WTC11 (cell line): Measurements from ENCODE around the gene COPA. TPM values are rescaled to one million over a fixed set of nuclear protein-coding genes. Genes with fewer than 3 reads are reported as not detected.

Source experiments
- ATAC-seq: fragments of 200-7000 bp; cut with Tn5 transposase; 2 replicates; pipeline ENCODE4 v1.10.0; 2021; ENCODE audit warnings: mild to moderate bottlenecking, moderate library complexity
- CTCF ChIA-PET: fragments of 300-600 bp; sonication (Branson Sonifier 250); formaldehyde crosslinking; loops from one replicate; lab custom pipeline; 2021; ENCODE audit warnings: antibody characterized with exemption; lab: Charles Lee
- POLR2A ChIA-PET: fragments of 350-600 bp; sonication (Branson Sonifier 250); formaldehyde crosslinking; loops from one replicate; lab custom pipeline; 2021; ENCODE audit warnings: antibody characterized with exemption; lab: Charles Lee
- DNase-seq: peaks from one replicate; pipeline ENCODE4 v3.0.0; 2021; ENCODE audit warnings: low spot score
- H3K27ac Mint-ChIP-seq: 2 replicates; pipeline ENCODE4 v1.8.0; 2021; ENCODE audit warnings: mixed read lengths
- H3K27me3 Mint-ChIP-seq: 2 replicates; pipeline ENCODE4 v1.8.0; 2021; ENCODE audit warnings: low read depth, mild to moderate bottlenecking, moderate library complexity, mixed read lengths
- H3K36me3 Mint-ChIP-seq: 2 replicates; pipeline ENCODE4 v1.8.0; 2021; ENCODE audit warnings: mixed read lengths
- H3K4me1 Mint-ChIP-seq: 2 replicates; pipeline ENCODE4 v1.8.0; 2022; ENCODE audit warnings: mixed read lengths
- H3K4me3 Mint-ChIP-seq: 2 replicates; pipeline ENCODE4 v1.8.0; 2021; ENCODE audit warnings: mild to moderate bottlenecking, moderate library complexity, mixed read lengths
- H3K9me3 Mint-ChIP-seq: 2 replicates; pipeline ENCODE4 v1.8.0; 2021; ENCODE audit warnings: mixed read lengths
- ATF1 ChIP-seq: sonication (generic); formaldehyde crosslinking; IDR thresholded peaks from 2 replicates; pipeline ENCODE4 v1.8.1; 2023; ENCODE audit warnings: mild to moderate bottlenecking, moderate library complexity, missing genetic modification reagents
- CREB1 ChIP-seq: sonication (generic); formaldehyde crosslinking; IDR thresholded peaks from 2 replicates; pipeline ENCODE4 v1.8.0; 2023; ENCODE audit warnings: mild to moderate bottlenecking, missing genetic modification reagents
- ETV6 ChIP-seq: sonication (generic); formaldehyde crosslinking; IDR thresholded peaks from 2 replicates; pipeline ENCODE4 v1.8.1; 2022; ENCODE audit warnings: mild to moderate bottlenecking, missing genetic modification reagents
- FOXP1 ChIP-seq: sonication (generic); formaldehyde crosslinking; IDR thresholded peaks from 2 replicates; pipeline ENCODE4 v1.8.0; 2022; ENCODE audit warnings: missing genetic modification reagents, mild to moderate bottlenecking, moderate library complexity, borderline replicate concordance
- KAT7 ChIP-seq: sonication (generic); formaldehyde crosslinking; IDR thresholded peaks from 2 replicates; pipeline ENCODE4 v1.8.1; 2023; ENCODE audit warnings: missing genetic modification reagents, mild to moderate bottlenecking, borderline replicate concordance
- ZNF317 ChIP-seq: sonication (generic); formaldehyde crosslinking; IDR thresholded peaks from 2 replicates; pipeline ENCODE4 v1.8.1; 2023; ENCODE audit warnings: low read depth, mild to moderate bottlenecking, moderate library complexity, missing genetic modification reagents, borderline replicate concordance
- ZNF671 ChIP-seq: fragments of 250-450 bp; sonication (Bioruptor Pico); IDR thresholded peaks from 2 replicates; pipeline ENCODE4 v1.8.0; 2021; ENCODE audit warnings: mild to moderate bottlenecking
- total RNA-seq: library from RNA; stranded (reverse); gene quantifications from 3 replicates; pipeline ENCODE4 v1.2.3, GENCODE V29; 2021
- TF ChIP-seq, protein P1 (sequence below): sonication (generic); formaldehyde crosslinking; IDR thresholded peaks from 2 replicates; pipeline ENCODE4 v1.8.0; 2022; ENCODE audit warnings: mild to moderate bottlenecking, missing genetic modification reagents
- TF ChIP-seq, protein P2 (sequence below): fragments of 250-450 bp; sonication (Bioruptor Pico); IDR thresholded peaks from 2 replicates; pipeline ENCODE4 v2.1.2; 2022; ENCODE audit warnings: mild to moderate bottlenecking, moderate library complexity
- TF ChIP-seq, protein P3 (sequence below): sonication (generic); formaldehyde crosslinking; IDR thresholded peaks from 2 replicates; pipeline ENCODE4 v1.8.1; 2023; ENCODE audit warnings: mild to moderate bottlenecking, missing genetic modification reagents, borderline replicate concordance
- TF ChIP-seq, protein P4 (sequence below): fragments of 200-600 bp; IDR thresholded peaks from 2 replicates; pipeline ENCODE4 v1.8.0; 2022; ENCODE audit warnings: antibody characterized with exemption
- TF ChIP-seq, protein P5 (sequence below): sonication (generic); formaldehyde crosslinking; IDR thresholded peaks from 2 replicates; pipeline ENCODE4 v1.8.0; 2023; ENCODE audit warnings: mild to moderate bottlenecking, missing genetic modification reagents
- TF ChIP-seq, protein P6 (sequence below): sonication (generic); formaldehyde crosslinking; IDR thresholded peaks from 2 replicates; pipeline ENCODE4 v1.8.1; 2022; ENCODE audit warnings: missing genetic modification reagents, borderline replicate concordance
- TF ChIP-seq, protein P7 (sequence below): fragments of 250-450 bp; sonication (Bioruptor Pico); IDR thresholded peaks from 2 replicates; pipeline ENCODE4 v1.9.0; 2021; ENCODE audit warnings: mild to moderate bottlenecking

The COPA gene
- total RNA-seq, 1 experiment from 2014 or later = 126 TPM

DNA sequence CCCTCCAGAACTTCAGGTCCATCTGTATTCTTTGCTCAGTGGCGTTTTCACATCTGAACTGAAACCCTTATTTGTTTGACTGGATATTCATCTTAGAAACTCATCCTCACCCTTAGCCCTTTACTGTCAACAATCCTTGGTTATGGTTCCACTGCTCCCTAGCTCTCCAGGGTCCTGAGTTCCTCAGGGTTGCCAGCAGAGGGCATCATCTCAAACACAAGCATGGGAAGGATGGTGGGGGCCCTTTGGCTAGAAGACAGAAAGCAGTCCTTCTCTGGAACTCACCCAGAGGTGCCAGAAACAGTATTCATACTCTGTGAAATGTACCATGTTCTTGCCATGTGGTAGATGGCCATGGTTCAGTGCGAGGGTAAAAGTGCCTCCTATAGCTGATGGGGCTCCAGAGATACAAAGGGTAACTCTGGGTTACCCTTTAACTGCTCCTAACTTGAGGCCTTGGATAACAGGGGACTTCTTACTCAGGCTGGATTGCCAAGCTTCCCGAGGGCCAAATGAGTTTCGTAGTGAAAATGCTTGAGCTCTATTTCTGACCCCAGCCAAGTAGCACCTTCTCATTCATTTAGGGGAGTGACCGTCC is 11.4 kb upstream of the COPA start:
- TF ChIP-seq, protein P1, sequence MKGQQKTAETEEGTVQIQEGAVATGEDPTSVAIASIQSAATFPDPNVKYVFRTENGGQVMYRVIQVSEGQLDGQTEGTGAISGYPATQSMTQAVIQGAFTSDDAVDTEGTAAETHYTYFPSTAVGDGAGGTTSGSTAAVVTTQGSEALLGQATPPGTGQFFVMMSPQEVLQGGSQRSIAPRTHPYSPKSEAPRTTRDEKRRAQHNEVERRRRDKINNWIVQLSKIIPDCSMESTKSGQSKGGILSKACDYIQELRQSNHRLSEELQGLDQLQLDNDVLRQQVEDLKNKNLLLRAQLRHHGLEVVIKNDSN (CRISPR knock-in tag) = peak; percentile 42; the same call in 1 of the 2 replicates
- TF ChIP-seq FOXP1 (CRISPR knock-in tag) = no peak
- TF ChIP-seq, protein P2, sequence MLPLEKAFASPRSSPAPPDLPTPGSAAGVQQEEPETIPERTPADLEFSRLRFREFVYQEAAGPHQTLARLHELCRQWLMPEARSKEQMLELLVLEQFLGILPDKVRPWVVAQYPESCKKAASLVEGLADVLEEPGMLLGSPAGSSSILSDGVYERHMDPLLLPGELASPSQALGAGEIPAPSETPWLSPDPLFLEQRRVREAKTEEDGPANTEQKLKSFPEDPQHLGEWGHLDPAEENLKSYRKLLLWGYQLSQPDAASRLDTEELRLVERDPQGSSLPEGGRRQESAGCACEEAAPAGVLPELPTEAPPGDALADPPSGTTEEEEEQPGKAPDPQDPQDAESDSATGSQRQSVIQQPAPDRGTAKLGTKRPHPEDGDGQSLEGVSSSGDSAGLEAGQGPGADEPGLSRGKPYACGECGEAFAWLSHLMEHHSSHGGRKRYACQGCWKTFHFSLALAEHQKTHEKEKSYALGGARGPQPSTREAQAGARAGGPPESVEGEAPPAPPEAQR (CRISPR knock-in tag) = no peak
- TF ChIP-seq, protein P3, sequence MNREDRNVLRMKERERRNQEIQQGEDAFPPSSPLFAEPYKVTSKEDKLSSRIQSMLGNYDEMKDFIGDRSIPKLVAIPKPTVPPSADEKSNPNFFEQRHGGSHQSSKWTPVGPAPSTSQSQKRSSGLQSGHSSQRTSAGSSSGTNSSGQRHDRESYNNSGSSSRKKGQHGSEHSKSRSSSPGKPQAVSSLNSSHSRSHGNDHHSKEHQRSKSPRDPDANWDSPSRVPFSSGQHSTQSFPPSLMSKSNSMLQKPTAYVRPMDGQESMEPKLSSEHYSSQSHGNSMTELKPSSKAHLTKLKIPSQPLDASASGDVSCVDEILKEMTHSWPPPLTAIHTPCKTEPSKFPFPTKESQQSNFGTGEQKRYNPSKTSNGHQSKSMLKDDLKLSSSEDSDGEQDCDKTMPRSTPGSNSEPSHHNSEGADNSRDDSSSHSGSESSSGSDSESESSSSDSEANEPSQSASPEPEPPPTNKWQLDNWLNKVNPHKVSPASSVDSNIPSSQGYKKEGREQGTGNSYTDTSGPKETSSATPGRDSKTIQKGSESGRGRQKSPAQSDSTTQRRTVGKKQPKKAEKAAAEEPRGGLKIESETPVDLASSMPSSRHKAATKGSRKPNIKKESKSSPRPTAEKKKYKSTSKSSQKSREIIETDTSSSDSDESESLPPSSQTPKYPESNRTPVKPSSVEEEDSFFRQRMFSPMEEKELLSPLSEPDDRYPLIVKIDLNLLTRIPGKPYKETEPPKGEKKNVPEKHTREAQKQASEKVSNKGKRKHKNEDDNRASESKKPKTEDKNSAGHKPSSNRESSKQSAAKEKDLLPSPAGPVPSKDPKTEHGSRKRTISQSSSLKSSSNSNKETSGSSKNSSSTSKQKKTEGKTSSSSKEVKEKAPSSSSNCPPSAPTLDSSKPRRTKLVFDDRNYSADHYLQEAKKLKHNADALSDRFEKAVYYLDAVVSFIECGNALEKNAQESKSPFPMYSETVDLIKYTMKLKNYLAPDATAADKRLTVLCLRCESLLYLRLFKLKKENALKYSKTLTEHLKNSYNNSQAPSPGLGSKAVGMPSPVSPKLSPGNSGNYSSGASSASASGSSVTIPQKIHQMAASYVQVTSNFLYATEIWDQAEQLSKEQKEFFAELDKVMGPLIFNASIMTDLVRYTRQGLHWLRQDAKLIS (CRISPR knock-in tag) = no peak
- TF ChIP-seq, protein P4, sequence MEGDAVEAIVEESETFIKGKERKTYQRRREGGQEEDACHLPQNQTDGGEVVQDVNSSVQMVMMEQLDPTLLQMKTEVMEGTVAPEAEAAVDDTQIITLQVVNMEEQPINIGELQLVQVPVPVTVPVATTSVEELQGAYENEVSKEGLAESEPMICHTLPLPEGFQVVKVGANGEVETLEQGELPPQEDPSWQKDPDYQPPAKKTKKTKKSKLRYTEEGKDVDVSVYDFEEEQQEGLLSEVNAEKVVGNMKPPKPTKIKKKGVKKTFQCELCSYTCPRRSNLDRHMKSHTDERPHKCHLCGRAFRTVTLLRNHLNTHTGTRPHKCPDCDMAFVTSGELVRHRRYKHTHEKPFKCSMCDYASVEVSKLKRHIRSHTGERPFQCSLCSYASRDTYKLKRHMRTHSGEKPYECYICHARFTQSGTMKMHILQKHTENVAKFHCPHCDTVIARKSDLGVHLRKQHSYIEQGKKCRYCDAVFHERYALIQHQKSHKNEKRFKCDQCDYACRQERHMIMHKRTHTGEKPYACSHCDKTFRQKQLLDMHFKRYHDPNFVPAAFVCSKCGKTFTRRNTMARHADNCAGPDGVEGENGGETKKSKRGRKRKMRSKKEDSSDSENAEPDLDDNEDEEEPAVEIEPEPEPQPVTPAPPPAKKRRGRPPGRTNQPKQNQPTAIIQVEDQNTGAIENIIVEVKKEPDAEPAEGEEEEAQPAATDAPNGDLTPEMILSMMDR = peak; percentile 25; the same call in 1 of the 2 replicates
- TF ChIP-seq, protein P5, sequence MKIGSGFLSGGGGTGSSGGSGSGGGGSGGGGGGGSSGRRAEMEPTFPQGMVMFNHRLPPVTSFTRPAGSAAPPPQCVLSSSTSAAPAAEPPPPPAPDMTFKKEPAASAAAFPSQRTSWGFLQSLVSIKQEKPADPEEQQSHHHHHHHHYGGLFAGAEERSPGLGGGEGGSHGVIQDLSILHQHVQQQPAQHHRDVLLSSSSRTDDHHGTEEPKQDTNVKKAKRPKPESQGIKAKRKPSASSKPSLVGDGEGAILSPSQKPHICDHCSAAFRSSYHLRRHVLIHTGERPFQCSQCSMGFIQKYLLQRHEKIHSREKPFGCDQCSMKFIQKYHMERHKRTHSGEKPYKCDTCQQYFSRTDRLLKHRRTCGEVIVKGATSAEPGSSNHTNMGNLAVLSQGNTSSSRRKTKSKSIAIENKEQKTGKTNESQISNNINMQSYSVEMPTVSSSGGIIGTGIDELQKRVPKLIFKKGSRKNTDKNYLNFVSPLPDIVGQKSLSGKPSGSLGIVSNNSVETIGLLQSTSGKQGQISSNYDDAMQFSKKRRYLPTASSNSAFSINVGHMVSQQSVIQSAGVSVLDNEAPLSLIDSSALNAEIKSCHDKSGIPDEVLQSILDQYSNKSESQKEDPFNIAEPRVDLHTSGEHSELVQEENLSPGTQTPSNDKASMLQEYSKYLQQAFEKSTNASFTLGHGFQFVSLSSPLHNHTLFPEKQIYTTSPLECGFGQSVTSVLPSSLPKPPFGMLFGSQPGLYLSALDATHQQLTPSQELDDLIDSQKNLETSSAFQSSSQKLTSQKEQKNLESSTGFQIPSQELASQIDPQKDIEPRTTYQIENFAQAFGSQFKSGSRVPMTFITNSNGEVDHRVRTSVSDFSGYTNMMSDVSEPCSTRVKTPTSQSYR (CRISPR knock-in tag) = no peak
- Mint-ChIP-seq H3K9me3 (no peaks in the 10 kb centered on the region), H3K4me3 (no peak overlapping the region), H3K27me3 (no peaks in the 10 kb centered on the region), H3K27ac (no peak overlapping the region), H3K36me3 (peaks cover 92% of the 10 kb centered on the region), H3K4me1 (no peaks in the 10 kb centered on the region)
- DNase-seq = peak; percentile 49
- POLR2A ChIA-PET = interaction anchor here (1.6 kb wide), 1 partner anchor 21 kb away, joined by 7 read pairs; no protein-coding TSS in a partner anchor
- ATAC-seq = peak; percentile 94
- CTCF ChIA-PET = interaction anchor here (0.6 to 6.2 kb wide), 25 partner anchors 8 to 790 kb away, joined by 3 to 199 read pairs (median 4); partner anchors contain the start of genes COPA, NCSTN, NHLH1 and PEX19

DNA sequence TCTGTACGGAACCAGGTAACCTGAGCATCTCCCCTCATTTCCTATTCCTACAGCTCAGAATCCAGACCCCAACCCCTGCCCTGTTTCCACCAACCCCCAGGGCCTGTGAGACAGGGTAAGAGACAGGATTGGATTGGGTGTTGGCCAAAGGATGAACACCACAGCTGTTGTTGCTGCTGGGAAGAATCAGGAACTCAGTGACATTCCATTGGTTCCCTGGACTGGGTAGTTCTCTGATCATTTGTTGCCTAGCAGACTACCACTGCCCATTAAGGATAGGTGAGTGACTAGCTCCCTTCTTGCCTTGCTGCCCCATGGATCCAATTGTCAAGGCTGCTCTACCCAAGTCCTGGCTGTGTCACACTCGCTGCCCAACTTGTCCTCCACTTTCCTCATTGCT is 10.2 kb upstream of the COPA start:
- Mint-ChIP-seq H3K27ac (no peak overlapping the region), H3K4me1 (no peaks in the 10 kb centered on the region), H3K4me3 (no peak overlapping the region), H3K36me3 (peaks cover 88% of the 10 kb centered on the region), H3K27me3 (no peaks in the 10 kb centered on the region), H3K9me3 (no peaks in the 10 kb centered on the region)
- ChIA-PET CTCF (interaction anchor here (0.9 to 6.2 kb wide), 5 partner anchors 9 to 132 kb away, joined by 3 to 199 read pairs (median 6); no protein-coding TSS in a partner anchor), POLR2A (no interaction called here)
- no peak for ATAC-seq
- TF ChIP-seq CREB1 (CRISPR knock-in tag) = no peak
- TF ChIP-seq, protein P6, sequence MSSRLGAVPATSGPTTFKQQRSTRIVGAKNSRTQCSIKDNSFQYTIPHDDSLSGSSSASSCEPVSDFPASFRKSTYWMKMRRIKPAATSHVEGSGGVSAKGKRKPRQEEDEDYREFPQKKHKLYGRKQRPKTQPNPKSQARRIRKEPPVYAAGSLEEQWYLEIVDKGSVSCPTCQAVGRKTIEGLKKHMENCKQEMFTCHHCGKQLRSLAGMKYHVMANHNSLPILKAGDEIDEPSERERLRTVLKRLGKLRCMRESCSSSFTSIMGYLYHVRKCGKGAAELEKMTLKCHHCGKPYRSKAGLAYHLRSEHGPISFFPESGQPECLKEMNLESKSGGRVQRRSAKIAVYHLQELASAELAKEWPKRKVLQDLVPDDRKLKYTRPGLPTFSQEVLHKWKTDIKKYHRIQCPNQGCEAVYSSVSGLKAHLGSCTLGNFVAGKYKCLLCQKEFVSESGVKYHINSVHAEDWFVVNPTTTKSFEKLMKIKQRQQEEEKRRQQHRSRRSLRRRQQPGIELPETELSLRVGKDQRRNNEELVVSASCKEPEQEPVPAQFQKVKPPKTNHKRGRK (CRISPR knock-in tag) = no peak
- TF ChIP-seq KAT7 (CRISPR knock-in tag) = no peak
- TF ChIP-seq ETV6 (CRISPR knock-in tag) = no peak
- TF ChIP-seq ZNF317 (CRISPR knock-in tag) = no peak
- TF ChIP-seq, protein P2 (CRISPR knock-in tag) = no peak
- no peak for TF ChIP-seq ZNF671 (CRISPR knock-in tag)
- TF ChIP-seq ATF1 (CRISPR knock-in tag) = no peak
- TF ChIP-seq, protein P1 (CRISPR knock-in tag) = no peak
- TF ChIP-seq, protein P7, sequence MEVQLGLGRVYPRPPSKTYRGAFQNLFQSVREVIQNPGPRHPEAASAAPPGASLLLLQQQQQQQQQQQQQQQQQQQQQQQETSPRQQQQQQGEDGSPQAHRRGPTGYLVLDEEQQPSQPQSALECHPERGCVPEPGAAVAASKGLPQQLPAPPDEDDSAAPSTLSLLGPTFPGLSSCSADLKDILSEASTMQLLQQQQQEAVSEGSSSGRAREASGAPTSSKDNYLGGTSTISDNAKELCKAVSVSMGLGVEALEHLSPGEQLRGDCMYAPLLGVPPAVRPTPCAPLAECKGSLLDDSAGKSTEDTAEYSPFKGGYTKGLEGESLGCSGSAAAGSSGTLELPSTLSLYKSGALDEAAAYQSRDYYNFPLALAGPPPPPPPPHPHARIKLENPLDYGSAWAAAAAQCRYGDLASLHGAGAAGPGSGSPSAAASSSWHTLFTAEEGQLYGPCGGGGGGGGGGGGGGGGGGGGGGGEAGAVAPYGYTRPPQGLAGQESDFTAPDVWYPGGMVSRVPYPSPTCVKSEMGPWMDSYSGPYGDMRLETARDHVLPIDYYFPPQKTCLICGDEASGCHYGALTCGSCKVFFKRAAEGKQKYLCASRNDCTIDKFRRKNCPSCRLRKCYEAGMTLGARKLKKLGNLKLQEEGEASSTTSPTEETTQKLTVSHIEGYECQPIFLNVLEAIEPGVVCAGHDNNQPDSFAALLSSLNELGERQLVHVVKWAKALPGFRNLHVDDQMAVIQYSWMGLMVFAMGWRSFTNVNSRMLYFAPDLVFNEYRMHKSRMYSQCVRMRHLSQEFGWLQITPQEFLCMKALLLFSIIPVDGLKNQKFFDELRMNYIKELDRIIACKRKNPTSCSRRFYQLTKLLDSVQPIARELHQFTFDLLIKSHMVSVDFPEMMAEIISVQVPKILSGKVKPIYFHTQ (CRISPR knock-in tag) = no peak
- no peak for DNase-seq
